OCI-LY1 (cell line): ENCODE measurements around the gene DCDC1.

ENCODE experiments used
- EZH2 ChIP-seq: fragments of 200-600 bp; sonication (generic), shearing (Covaris generic); IDR thresholded peaks from 2 replicates; pipeline ENCODE4 v1.8.0; 2017; ENCODE audit warnings: borderline replicate concordance, mixed run types, mild to moderate bottlenecking, antibody characterized with exemption, low read length, moderate library complexity, mixed read lengths
- TF ChIP-seq, protein P1 (sequence below): fragments of 200-600 bp; sonication (generic), shearing (Covaris generic); IDR thresholded peaks from 2 replicates; pipeline ENCODE4 v1.5.1; 2017; ENCODE audit warnings: mild to moderate bottlenecking, antibody characterized with exemption, low read length, moderate library complexity, mixed read lengths

DNA sequence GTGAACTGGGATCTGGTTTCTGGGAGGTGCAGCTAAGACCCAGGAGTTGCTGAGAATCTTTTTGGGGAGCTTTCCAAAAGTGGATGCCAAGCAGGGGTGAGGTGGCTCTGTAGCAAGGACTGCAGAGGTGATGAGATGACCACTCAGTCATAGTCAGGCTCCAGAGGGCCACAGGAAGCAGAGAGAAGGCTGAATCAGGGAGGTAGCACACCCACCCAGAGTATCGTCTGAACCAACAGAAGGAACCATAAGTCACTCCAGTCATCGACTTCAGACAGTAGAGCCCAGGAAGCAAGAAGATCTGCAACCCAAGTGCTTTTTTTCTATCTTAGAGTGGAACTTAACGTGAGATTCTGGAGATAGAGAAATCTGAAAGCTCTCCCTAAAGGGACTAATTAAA lies 447.7 kb downstream of the DCDC1 start:
- TF ChIP-seq, protein P1, sequence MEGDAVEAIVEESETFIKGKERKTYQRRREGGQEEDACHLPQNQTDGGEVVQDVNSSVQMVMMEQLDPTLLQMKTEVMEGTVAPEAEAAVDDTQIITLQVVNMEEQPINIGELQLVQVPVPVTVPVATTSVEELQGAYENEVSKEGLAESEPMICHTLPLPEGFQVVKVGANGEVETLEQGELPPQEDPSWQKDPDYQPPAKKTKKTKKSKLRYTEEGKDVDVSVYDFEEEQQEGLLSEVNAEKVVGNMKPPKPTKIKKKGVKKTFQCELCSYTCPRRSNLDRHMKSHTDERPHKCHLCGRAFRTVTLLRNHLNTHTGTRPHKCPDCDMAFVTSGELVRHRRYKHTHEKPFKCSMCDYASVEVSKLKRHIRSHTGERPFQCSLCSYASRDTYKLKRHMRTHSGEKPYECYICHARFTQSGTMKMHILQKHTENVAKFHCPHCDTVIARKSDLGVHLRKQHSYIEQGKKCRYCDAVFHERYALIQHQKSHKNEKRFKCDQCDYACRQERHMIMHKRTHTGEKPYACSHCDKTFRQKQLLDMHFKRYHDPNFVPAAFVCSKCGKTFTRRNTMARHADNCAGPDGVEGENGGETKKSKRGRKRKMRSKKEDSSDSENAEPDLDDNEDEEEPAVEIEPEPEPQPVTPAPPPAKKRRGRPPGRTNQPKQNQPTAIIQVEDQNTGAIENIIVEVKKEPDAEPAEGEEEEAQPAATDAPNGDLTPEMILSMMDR, result no peak
- TF ChIP-seq EZH2, result no peak
